Spleen (tissue), 11 donors: ENCODE measurements around the gene BZW2. TPM values are rescaled to one million over a fixed set of nuclear protein-coding genes. Genes with fewer than 3 reads are reported as not detected.
"Not testable (repeated sequence)": the region's sequence is repeated elsewhere in the genome, so short reads cannot be mapped to it uniquely, and the experiment has no call there.

ENCODE experiments used
- DNase-seq: peaks from one replicate; pipeline ENCODE4 v3.0.0-alpha.2; 2020
- H3K27ac ChIP-seq, 8 donors: fragments of 200-600 bp; sonication (generic) in 7 of 8; 1 replicate in 4 of 8; 2 replicates in 4 of 8; pipeline versions ENCODE4 v1.5.0 to v1.8.0; 2016 to 2021; ENCODE audit warnings: inconsistent platforms in 4 of 8, mild to moderate bottlenecking in 4 of 8, moderate library complexity in 1 of 8
- H3K27me3 ChIP-seq, 7 donors: fragments of 200-600 bp; sonication (generic) in 6 of 7; replicated peaks in 1 of 7; 1 replicate in 4 of 7; 2 replicates in 3 of 7; pipeline versions ENCODE4 v1.5.0 to v1.8.0; 2016 to 2021; ENCODE audit warnings: inconsistent platforms in 3 of 7, mild to moderate bottlenecking in 1 of 7
- H3K36me3 ChIP-seq, 6 donors: fragments of 200-600 bp; sonication (generic) in 5 of 6; 1 replicate in 4 of 6; 2 replicates in 2 of 6; pipeline versions ENCODE4 v1.5.0 to v1.8.0; 2016 to 2021; ENCODE audit warnings: inconsistent platforms in 2 of 6
- H3K4me1 ChIP-seq, 6 donors: fragments of 200-600 bp; sonication (generic) in 5 of 6; 1 replicate in 3 of 6; 2 replicates in 3 of 6; pipeline versions ENCODE4 v1.5.0 to v1.8.0; 2016 to 2021; ENCODE audit warnings: inconsistent platforms in 3 of 6
- H3K4me3 ChIP-seq, 8 donors: fragments of 200-600 bp; sonication (generic) in 7 of 8; 1 replicate in 4 of 8; 2 replicates in 4 of 8; pipeline versions ENCODE4 v1.5.0 to v1.8.0; 2016 to 2021; ENCODE audit warnings: inconsistent platforms in 4 of 8, mild to moderate bottlenecking in 4 of 8, moderate library complexity in 2 of 8
- H3K9me3 ChIP-seq, 8 donors: fragments of 200-600 bp; sonication (generic) in 7 of 8; 1 replicate in 4 of 8; 2 replicates in 4 of 8; pipeline versions ENCODE4 v1.5.0 to v1.8.0; 2016 to 2021; ENCODE audit warnings: inconsistent platforms in 4 of 8
- POLR2A ChIP-seq, 3 donors: fragments of 450-650 bp; IDR thresholded peaks; one replicate each; pipeline ENCODE4 v1.5.1; 2017; ENCODE audit warnings: antibody characterized with exemption in 3 of 3, mild to moderate bottlenecking in 1 of 3
- POLR2AphosphoS5 ChIP-seq, 3 donors: sonication (generic); formaldehyde crosslinking; IDR thresholded peaks; one replicate each; pipeline ENCODE4 v1.5.1; 2017; ENCODE audit warnings: antibody characterized with exemption in 3 of 3
- WGBS, 5 donors: extraction: QIAGEN DNeasy Blood & Tissue Kit in 3 of 5; methylation state at CpG; one replicate each; pipeline versions ENCODE4 v1.1.5 to v1.1.7; 2013 to 2018; 5-methylcytosine and 5-hydroxymethylcytosine counted together
- intact Hi-C: fragments of 100-400 bp; cut with DNase I; formaldehyde crosslinking; loops from one replicate; pipeline ENCODE4 v1.15.0; 2023; ENCODE audit warnings: low total_unique reads
- polyA plus RNA-seq, 3 donors: library from polyadenylated mRNA; stranded (reverse); fragments of 200-250 nt; gene quantifications; one replicate each; pipeline ENCODE4 v1.2.1, GENCODE V29; 2013
- total RNA-seq, 7 donors: library from RNA; depleted of rRNA in 3 of 7; stranded (reverse); fragments of >200 nt in 3 of 7; fragmentation: NEBNext Ultra II Directional in 4 of 7; extraction: Animal tissue kit (Norgen Biotek cat#: 25700) in 4 of 7; gene quantifications; one replicate each; pipeline versions ENCODE4 v1.1.0 to v1.2.1, GENCODE V29; 2016 to 2021
- TF ChIP-seq, protein P1 (sequence below), 11 experiments: fragments of 200-600 bp in 7 of 11; fragments of 450-650 bp in 4 of 11; sonication (generic) in 4 of 11; IDR thresholded peaks in 8 of 11; conservative IDR thresholded peaks in 3 of 11; 1 replicate in 7 of 11; 2 replicates in 4 of 11; pipeline versions ENCODE4 v1.4.0 to v1.8.0; 2016 to 2021; ENCODE audit warnings: antibody characterized with exemption in 11 of 11, inconsistent platforms in 4 of 11, mild to moderate bottlenecking in 1 of 11
- donor health status: healthy with polysubstance abuse.
- donor health status: DM: no; HTN: no; CAD: no; lungs with moderate emphysema.
- donor health status: DM: no; HTN: no; CAD: no.
- donor health status: Bipolar disorder and iron deficiency.
- donor health status: healthy.
- donor health status: DM: no; HTN: no; CAD: no.
- donor health status: DM: yes; HTN: yes; CAD: no.

BZW2 gene
- total and polyA plus RNA-seq, 10 donors: 19.4 to 40.5 (median 26.8) TPM

DNA sequence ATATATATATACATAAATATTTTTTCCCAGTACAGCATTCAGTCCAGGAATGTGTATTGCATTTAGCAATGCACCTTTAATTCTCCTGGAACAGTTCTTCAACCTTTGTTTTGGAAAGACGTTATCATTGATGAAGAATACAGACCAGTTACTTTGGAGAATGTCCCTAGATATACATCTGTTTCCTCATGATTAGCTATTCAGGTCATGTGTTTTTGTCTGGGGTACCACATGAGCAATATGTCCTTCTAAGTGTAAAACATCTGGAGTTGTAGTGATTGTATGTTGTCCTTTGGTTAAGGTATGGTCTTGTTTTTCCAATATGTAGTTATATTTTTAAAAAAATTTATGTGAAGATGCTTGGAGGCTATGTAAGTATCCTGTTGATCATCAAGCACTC lies 10.2 kb downstream of the BZW2 start:
- WGBS, 5 donors: 52 to 73% (median 69%) methylated on average over 1 of the region's 1 CpG
- DNase-seq: no peak
- Histone ChIP-seq H3K4me3 (no peak overlapping the region), H3K4me1 (peaks cover 3 to 33% (median 13%) of the 10 kb centered on the region in 6 donors), H3K27me3 (no peaks in the 10 kb centered on the region), H3K36me3 (no peaks in the 10 kb centered on the region), H3K27ac (no peak overlapping the region), H3K9me3 (no peaks in the 10 kb centered on the region)
- intact Hi-C loops: no loop called here
- TF ChIP-seq, protein P1, sequence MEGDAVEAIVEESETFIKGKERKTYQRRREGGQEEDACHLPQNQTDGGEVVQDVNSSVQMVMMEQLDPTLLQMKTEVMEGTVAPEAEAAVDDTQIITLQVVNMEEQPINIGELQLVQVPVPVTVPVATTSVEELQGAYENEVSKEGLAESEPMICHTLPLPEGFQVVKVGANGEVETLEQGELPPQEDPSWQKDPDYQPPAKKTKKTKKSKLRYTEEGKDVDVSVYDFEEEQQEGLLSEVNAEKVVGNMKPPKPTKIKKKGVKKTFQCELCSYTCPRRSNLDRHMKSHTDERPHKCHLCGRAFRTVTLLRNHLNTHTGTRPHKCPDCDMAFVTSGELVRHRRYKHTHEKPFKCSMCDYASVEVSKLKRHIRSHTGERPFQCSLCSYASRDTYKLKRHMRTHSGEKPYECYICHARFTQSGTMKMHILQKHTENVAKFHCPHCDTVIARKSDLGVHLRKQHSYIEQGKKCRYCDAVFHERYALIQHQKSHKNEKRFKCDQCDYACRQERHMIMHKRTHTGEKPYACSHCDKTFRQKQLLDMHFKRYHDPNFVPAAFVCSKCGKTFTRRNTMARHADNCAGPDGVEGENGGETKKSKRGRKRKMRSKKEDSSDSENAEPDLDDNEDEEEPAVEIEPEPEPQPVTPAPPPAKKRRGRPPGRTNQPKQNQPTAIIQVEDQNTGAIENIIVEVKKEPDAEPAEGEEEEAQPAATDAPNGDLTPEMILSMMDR (IDR thresholded peaks at IDR 0.05 in 8 of 11, conservative IDR thresholded peaks at IDR 0.05 in 3 of 11): no peak
- no peak for TF ChIP-seq POLR2AphosphoS5 (IDR thresholded peaks at IDR 0.05)
- no peak for TF ChIP-seq POLR2A (IDR thresholded peaks at IDR 0.05)

DNA sequence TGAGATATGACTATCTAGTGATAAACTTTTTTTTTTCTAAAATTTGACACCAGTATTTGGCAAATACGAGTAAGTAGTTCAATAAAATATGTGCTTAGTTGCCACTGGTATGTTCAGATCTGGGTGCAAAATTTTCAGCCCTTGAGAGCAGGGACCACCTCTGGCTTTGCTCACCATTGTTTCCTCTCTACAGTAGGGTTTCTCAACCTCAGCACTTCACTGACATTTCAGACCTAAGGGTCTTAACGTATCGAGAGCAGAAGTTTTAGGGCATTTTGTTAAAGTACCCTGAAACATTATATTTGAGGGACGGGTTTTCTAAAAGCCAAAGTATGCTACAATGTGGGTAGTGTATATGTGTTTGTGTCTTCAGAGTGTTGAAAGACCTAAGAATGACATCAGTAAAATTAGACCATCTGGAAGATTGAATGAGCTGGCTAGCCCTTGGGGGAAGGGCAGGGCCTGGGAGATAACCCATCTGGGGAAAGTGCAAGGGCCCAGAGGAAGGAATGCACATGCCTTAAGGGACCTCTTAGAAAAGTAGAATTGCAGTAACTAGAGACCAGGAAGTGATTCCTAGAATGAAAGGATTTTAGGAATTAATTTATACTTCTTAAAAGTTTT lies 11.8 kb downstream of the BZW2 start:
- no peak overlapping the region for H3K27ac ChIP-seq
- no peaks in the 10 kb centered on the region for H3K36me3 ChIP-seq
- 70 to 88% (median 78%) methylated on average over 4 of the region's 4 CpGs for WGBS, 5 donors
- no peaks in the 10 kb centered on the region for H3K9me3 ChIP-seq
- TF ChIP-seq, protein P1 (IDR thresholded peaks at IDR 0.05 in 8 of 11, conservative IDR thresholded peaks at IDR 0.05 in 3 of 11): no peak
- TF ChIP-seq POLR2A (IDR thresholded peaks at IDR 0.05): no peak
- no peak for TF ChIP-seq POLR2AphosphoS5 (IDR thresholded peaks at IDR 0.05)
- peaks cover 0 to 25% (median 8%) of the 10 kb centered on the region in 6 donors for H3K4me1 ChIP-seq
- intact Hi-C loops: no loop called here
- H3K4me3 ChIP-seq: no peak overlapping the region
- no peak for DNase-seq
- H3K27me3 ChIP-seq: no peaks in the 10 kb centered on the region

DNA sequence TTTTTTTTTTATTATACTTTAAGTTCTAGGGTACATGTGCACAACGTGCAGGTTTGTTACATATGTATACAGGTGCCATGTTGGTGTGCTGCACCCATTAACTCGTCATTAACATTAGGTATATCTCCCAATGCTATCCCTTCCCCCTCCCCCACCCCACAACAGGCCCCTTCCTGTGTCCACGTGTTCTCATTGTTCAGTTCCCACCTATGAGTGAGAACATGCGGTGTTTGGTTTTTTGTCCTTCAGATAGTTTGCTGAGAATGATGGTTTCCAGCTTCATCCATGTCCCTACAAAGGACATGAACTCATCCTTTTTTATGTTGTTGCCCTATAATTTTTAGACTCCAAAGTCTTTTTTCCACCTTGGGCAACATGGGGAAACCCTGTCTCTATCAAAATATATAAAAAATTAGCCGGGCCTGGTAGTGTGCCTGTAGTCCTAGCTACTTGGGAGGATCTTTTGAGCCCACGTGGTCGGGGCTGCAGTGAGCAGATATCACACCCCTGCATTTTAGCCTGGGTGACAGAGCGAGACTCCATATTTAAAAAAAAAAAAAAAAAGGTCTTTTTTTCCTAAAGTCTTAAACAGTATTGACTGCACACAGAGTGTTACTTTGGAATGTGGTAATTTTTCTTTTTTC lies 14.0 kb downstream of the BZW2 start:
- H3K27me3 ChIP-seq, DNase-seq, H3K9me3 ChIP-seq, H3K27ac ChIP-seq, intact Hi-C loops, H3K4me3 ChIP-seq, H3K36me3 ChIP-seq: not testable (repeated sequence)
- peaks cover 0 to 25% (median 6%) of the 10 kb centered on the region in 6 donors for H3K4me1 ChIP-seq
- WGBS, 5 donors: 84 to 90% (median 87%) methylated on average over 8 of the region's 8 CpGs

DNA sequence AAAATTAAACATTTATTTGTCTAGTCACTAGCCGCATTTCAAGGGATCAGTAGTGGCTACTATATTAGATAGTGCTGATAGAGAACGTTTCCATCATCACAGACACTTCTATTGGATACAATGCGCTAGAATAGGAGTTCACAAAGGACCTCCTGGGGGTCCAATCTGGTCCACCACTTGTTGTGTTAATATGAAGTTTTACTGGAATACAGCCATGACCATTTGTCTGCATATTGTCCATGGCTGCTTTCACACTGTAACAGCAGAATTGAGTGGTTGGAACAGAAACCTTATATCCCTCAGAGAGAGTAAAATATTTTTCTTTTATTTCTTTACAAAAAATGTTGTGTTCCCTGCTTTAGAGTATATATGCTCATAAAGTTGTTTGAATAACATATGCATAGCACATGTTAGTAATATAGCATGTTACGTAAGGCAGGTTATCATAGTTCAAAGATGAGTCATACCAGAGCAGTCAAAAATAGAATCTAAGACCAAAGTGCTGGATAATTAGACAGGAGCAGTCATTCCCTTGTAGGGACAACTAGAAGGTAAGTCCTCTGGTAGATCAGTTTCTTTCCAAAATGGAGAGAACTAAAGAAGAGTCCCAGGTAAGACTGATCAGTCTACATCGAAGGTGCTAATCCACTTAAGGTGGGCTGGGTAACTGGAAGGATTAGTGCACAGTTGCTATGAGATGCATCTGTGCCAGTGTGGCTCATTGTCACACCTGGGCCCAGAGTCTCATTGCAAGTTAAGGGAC lies 14.9 kb downstream of the BZW2 start:
- DNase-seq: no peak
- 86 to 93% (median 90%) methylated on average over 5 of the region's 5 CpGs for WGBS, 5 donors
- Histone ChIP-seq H3K27me3 (no peaks in the 10 kb centered on the region), H3K36me3 (peaks cover 0 to 9% (median 0%) of the 10 kb centered on the region in 6 donors), H3K4me1 (peaks cover 0 to 25% (median 6%) of the 10 kb centered on the region in 6 donors), H3K27ac (no peak overlapping the region), H3K9me3 (no peaks in the 10 kb centered on the region), H3K4me3 (no peak overlapping the region)
- TF ChIP-seq, protein P1 (IDR thresholded peaks at IDR 0.05 in 8 of 11, conservative IDR thresholded peaks at IDR 0.05 in 3 of 11): no peak
- no peak for TF ChIP-seq POLR2AphosphoS5 (IDR thresholded peaks at IDR 0.05)
- no peak for TF ChIP-seq POLR2A (IDR thresholded peaks at IDR 0.05)
- intact Hi-C loops: no loop called here
